Spinal cord (tissue), 10 donors: ENCODE measurements around the gene COQ9. TPM values are rescaled to one million over a fixed set of nuclear protein-coding genes. Genes with fewer than 3 reads are reported as not detected.
A peak's percentile ranks its signal among the peaks of the same experiment; 100 is the strongest.

Source experiments
- DNase-seq, 6 donors: peaks; one replicate each; pipeline versions ENCODE4 v3.0.0 to v3.0.0-alpha.2; 2013 to 2015; ENCODE audit warnings: low spot score in 6 of 6, low read depth in 4 of 6
- H3K27ac ChIP-seq: one replicate; pipeline ENCODE4 v1.5.1; 2013; ENCODE audit warnings: low read depth, low read length, control low read depth
- H3K27me3 ChIP-seq: one replicate; pipeline ENCODE4 v1.6.1; 2013; ENCODE audit warnings: low read length; ENCODE audit not compliant: control insufficient read depth, insufficient read depth
- H3K36me3 ChIP-seq: one replicate; pipeline ENCODE4 v1.6.1; 2013; ENCODE audit warnings: low read length; ENCODE audit not compliant: control insufficient read depth, insufficient read depth
- H3K4me1 ChIP-seq: one replicate; pipeline ENCODE4 v1.6.1; 2013; ENCODE audit warnings: low read length; ENCODE audit not compliant: control insufficient read depth, insufficient read depth
- H3K4me3 ChIP-seq: one replicate; pipeline ENCODE4 v1.5.1; 2013; ENCODE audit warnings: low read depth, low read length, control low read depth
- H3K9me3 ChIP-seq: one replicate; pipeline ENCODE4 v1.6.1; 2013; ENCODE audit warnings: low read length; ENCODE audit not compliant: control insufficient read depth, insufficient read depth
- WGBS: methylation state at CpG from one replicate; pipeline ENCODE4 v1.1.5; 2013; ENCODE audit warnings: missing lambda C conversion rate; ENCODE audit not compliant: insufficient coverage; 5-methylcytosine and 5-hydroxymethylcytosine counted together
- polyA plus RNA-seq, 2 donors: library from polyadenylated mRNA; unstranded; fragments of 120-200 nt; gene quantifications; one replicate each; pipeline ENCODE4 v1.2.1, GENCODE V29; 2013; ENCODE audit not compliant: insufficient read length in 2 of 2
- total RNA-seq, 2 donors: library from RNA; depleted of rRNA in 1 of 2; stranded (reverse); fragments of 120-200 nt in 1 of 2; fragments of >200 nt in 1 of 2; gene quantifications; one replicate each; pipeline versions ENCODE4 v1.2.3 to v1.2.4, GENCODE V29; 2013 to 2014
- donor health status: healthy.

The COQ9 gene
- total and polyA plus RNA-seq, 4 donors = 35.2 to 79.2 (median 72.4) TPM

DNA sequence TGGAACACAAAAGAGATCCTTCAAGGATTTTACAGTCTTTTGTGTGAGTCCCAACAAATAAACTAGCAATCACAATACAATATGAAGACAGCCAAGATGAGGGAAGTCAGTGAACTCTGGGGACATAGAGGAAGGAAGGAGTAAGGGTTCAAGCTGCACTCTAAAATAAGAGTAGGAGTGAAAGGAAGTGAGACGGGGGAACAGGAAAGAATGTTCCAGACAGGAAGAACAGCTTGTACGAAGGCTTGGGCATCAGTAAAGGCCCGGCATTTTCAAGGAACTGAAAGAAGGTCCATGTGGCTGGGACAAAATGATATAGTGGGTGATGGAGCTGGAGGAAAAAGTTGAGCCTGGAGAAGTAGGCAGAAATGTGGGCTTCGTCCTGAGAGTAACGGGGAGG lies 38.2 kb upstream of the COQ9 start:
- no peaks in the 10 kb centered on the region for H3K36me3 ChIP-seq
- DNase-seq = no peak
- H3K4me3 ChIP-seq = no peak overlapping the region
- H3K27ac ChIP-seq = no peak overlapping the region
- H3K27me3 ChIP-seq = no peaks in the 10 kb centered on the region
- peaks cover 16% of the 10 kb centered on the region for H3K4me1 ChIP-seq
- 84% methylated on average over 5 of the region's 5 CpGs for WGBS
- no peaks in the 10 kb centered on the region for H3K9me3 ChIP-seq

GRCh38 chr16:57409870-57410587 lies 37.2 kb upstream of the COQ9 start:
- Histone ChIP-seq H3K9me3 (no peaks in the 10 kb centered on the region), H3K4me3 (no peak overlapping the region), H3K4me1 (peaks cover 16% of the 10 kb centered on the region), H3K27ac (no peak overlapping the region), H3K36me3 (no peaks in the 10 kb centered on the region), H3K27me3 (no peaks in the 10 kb centered on the region)
- WGBS = 69% methylated on average over 14 of the region's 14 CpGs
- DNase-seq = no peak

- H3K4me3 ChIP-seq = no peak overlapping the region
- H3K36me3 ChIP-seq = peaks cover 3% of the 10 kb centered on the region
- 43% methylated on average over 10 of the region's 12 CpGs for WGBS
- no peaks in the 10 kb centered on the region for H3K27me3 ChIP-seq
- H3K27ac ChIP-seq = no peak overlapping the region
- peak in 1 of 6 donors; percentile 10 for DNase-seq
- H3K9me3 ChIP-seq = no peaks in the 10 kb centered on the region
- H3K4me1 ChIP-seq = peaks cover 24% of the 10 kb centered on the region
These were observed 35.8 kb upstream of the COQ9 start for GRCh38 chr16:57411362-57411976.

- WGBS = 97% methylated on average over 9 of the region's 9 CpGs
- Histone ChIP-seq H3K36me3 (peaks cover 3% of the 10 kb centered on the region), H3K27me3 (no peaks in the 10 kb centered on the region), H3K4me1 (peaks cover 35% of the 10 kb centered on the region), H3K9me3 (no peaks in the 10 kb centered on the region), H3K27ac (no peak overlapping the region), H3K4me3 (no peak overlapping the region)
- no peak for DNase-seq
These were observed 34.7 kb upstream of the COQ9 start for GRCh38 chr16:57412584-57412983.

DNA sequence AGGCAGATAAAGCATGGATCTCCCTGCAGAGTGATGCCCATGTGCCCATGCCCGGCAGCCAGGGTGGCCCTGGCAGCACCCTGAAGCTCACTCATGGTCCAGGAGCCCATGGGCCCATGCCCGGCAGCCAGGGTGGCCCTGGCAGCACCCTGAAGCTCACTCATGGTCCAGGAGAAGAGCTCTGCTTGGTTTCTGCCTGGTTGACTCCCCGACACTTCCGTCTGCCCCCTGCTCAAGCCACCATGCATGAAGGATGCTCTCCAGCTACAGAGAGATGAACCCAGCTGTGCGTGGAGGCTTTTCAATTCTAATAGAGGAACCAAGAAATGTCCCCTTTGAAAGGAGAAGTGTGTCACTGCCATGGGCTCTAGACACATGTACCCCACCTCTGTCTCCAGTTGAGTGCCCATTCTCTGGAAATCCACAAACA lies 34.0 kb upstream of the COQ9 start:
- H3K4me3 ChIP-seq = no peak overlapping the region
- H3K9me3 ChIP-seq = no peaks in the 10 kb centered on the region
- DNase-seq = no peak
- no peak overlapping the region for H3K27ac ChIP-seq
- H3K36me3 ChIP-seq = peaks cover 3% of the 10 kb centered on the region
- 86% methylated on average over 5 of the region's 5 CpGs for WGBS
- peaks cover 38% of the 10 kb centered on the region for H3K4me1 ChIP-seq
- H3K27me3 ChIP-seq = no peaks in the 10 kb centered on the region

DNA sequence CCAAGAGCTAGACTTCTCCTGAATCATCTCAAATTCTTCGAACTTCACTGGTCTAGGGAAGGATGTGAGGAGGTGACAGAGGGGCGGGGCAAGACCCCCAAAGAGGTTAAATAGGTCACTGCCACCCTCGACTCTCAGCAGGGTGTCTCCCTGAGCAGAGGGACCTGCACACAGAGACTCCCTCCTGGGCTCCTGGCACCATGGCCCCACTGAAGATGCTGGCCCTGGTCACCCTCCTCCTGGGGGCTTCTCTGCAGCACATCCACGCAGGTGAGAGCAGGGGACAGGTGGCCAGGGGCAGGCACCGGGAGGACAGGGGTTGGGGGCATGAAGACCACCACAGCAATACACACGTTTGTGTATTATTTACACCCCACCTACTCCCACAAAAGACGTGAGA lies 33.5 kb upstream of the COQ9 start:
- Histone ChIP-seq H3K4me3 (no peak overlapping the region), H3K9me3 (no peaks in the 10 kb centered on the region), H3K27ac (no peak overlapping the region), H3K4me1 (peaks cover 41% of the 10 kb centered on the region), H3K36me3 (peaks cover 3% of the 10 kb centered on the region), H3K27me3 (no peaks in the 10 kb centered on the region)
- DNase-seq = no peak
- WGBS = 80% methylated on average over 3 of the region's 7 CpGs

DNA sequence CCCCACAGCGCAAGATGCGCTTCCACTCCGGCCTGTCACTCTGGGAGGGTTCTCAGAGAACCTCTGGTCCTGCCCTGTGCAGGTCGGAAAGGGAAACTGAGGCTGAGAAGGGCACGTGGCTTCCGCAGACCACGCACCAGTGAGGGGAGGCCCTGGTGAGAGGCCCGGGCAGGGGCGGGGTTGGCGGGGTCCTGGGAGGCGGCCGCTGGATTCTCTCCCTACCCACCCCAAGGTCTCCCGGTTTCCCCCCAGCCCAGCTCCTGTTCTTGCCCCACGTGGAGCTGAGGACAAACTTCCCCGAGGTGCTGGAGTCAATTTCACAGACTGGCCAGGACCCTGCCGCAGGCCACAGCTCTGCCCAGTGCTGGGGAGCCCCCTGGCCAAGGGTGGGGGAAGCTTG lies 31.2 kb upstream of the COQ9 start:
- no peaks in the 10 kb centered on the region for H3K9me3 ChIP-seq
- no peak overlapping the region for H3K27ac ChIP-seq
- WGBS = 85% methylated on average over 12 of the region's 16 CpGs
- no peak overlapping the region for H3K4me3 ChIP-seq
- no peak for DNase-seq
- H3K4me1 ChIP-seq = peaks cover 44% of the 10 kb centered on the region
- H3K36me3 ChIP-seq = peaks cover 3% of the 10 kb centered on the region
- H3K27me3 ChIP-seq = no peaks in the 10 kb centered on the region

DNA sequence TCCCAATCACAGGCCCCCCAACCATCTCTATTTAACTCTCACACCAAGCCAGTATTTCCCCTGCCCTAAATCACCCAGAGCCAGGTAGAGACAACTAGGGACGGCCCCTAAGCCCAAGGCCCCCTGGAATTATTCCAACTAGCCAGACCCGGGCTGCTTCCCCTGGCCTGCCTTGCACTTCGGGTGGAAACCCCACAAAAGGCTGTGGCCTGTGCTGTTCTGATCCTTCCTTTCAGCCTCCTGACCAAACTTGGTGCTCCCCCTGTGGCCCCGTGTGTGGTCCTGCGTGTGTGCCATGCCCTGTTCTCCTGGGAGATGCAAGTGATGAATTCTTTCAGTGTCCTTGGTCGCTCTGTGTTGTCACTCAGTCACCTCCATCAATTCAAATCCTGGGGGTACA lies 27.8 kb upstream of the COQ9 start:
- Histone ChIP-seq H3K36me3 (peaks cover 3% of the 10 kb centered on the region), H3K4me1 (peaks cover 35% of the 10 kb centered on the region), H3K27me3 (no peaks in the 10 kb centered on the region), H3K4me3 (no peak overlapping the region), H3K27ac (no peak overlapping the region), H3K9me3 (no peaks in the 10 kb centered on the region)
- DNase-seq = no peak
- 49% methylated on average over 3 of the region's 6 CpGs for WGBS

GRCh38 chr16:57422026-57422944 lies 25.0 kb upstream of the COQ9 start:
- peaks cover 8% of the 10 kb centered on the region for H3K36me3 ChIP-seq
- H3K27me3 ChIP-seq = no peaks in the 10 kb centered on the region
- WGBS = 40% methylated on average over 3 of the region's 10 CpGs
- H3K4me3 ChIP-seq = no peak overlapping the region
- no peaks in the 10 kb centered on the region for H3K9me3 ChIP-seq
- peak in 4 of 6 donors; percentile 26 to 87 (median 62) for DNase-seq
- H3K27ac ChIP-seq = peak overlapping the region; percentile 63
- H3K4me1 ChIP-seq = peaks cover 19% of the 10 kb centered on the region
